ENCODE measurements around the gene PDGFB.

PDGFB gene

GRCh38 chr22:39253435-39254070, 8.8 kb upstream of the PDGFB start:
- DNase-seq (ENCODE audit: low spot score) = no peak

- no peak for DNase-seq (ENCODE audit: low spot score)
Measured at GRCh38 chr22:39252461-39253434, 8.0 kb upstream of the PDGFB start.

- DNase-seq (ENCODE audit: low spot score) = no peak
Measured at GRCh38 chr22:39251762-39252460, 7.1 kb upstream of the PDGFB start.

- no peak for DNase-seq (ENCODE audit: low spot score)
Measured at GRCh38 chr22:39250838-39251237, 6.1 kb upstream of the PDGFB start.

- DNase-seq (ENCODE audit: low spot score) = no peak
Measured at GRCh38 chr22:39250131-39250530, 5.3 kb upstream of the PDGFB start.

- no peak for DNase-seq (ENCODE audit: low spot score)
Measured at GRCh38 chr22:39249086-39249704, 4.4 kb upstream of the PDGFB start.

GRCh38 chr22:39248254-39248653, 3.5 kb upstream of the PDGFB start:
- DNase-seq (ENCODE audit: low spot score) = no peak

GRCh38 chr22:39247361-39247760, 2.6 kb upstream of the PDGFB start:
- DNase-seq (ENCODE audit: low spot score) = no peak

- no peak for DNase-seq (ENCODE audit: low spot score)
Measured at GRCh38 chr22:39246690-39247332, 2.0 kb upstream of the PDGFB start.

GRCh38 chr22:39246217-39246616, 1.4 kb upstream of the PDGFB start:
- DNase-seq (ENCODE audit: low spot score) = no peak

- DNase-seq (ENCODE audit: low spot score) = no peak
Measured at GRCh38 chr22:39245130-39246039, 603 bp upstream of the PDGFB start.

- DNase-seq (ENCODE audit: low spot score) = no peak
Measured at GRCh38 chr22:39244136-39244495, 666 bp downstream of the PDGFB start.

GRCh38 chr22:39243439-39244135, 1.2 kb downstream of the PDGFB start:
- no peak for DNase-seq (ENCODE audit: low spot score)

- no peak for DNase-seq (ENCODE audit: low spot score)
Measured at GRCh38 chr22:39242595-39243438, 2.0 kb downstream of the PDGFB start.

GRCh38 chr22:39241794-39242594, 2.8 kb downstream of the PDGFB start:
- no peak for DNase-seq (ENCODE audit: low spot score)

- DNase-seq (ENCODE audit: low spot score) = no peak
Measured at GRCh38 chr22:39240831-39241793, 3.7 kb downstream of the PDGFB start.
